K562 (cell line): ENCODE data around the gene SCN1B. TPM values are rescaled to one million over a fixed set of nuclear protein-coding genes. Genes with fewer than 3 reads are reported as not detected.

Experiments used
- ATAC-seq: fragments of 200-7000 bp; cut with Tn5 transposase; 3 replicates; pipeline ENCODE4 v1.9.1; 2020; ENCODE audit warnings: moderate library complexity
- BruUV-seq: library from RNA; stranded (reverse); fragments of 400-500 nt; replicated peaks from 2 replicates; lab custom pipeline; 2021; lab: Mats Ljungman, UMichigan
- CTCF ChIA-PET: fragments of 300-600 bp; formaldehyde crosslinking; extraction: SDS; loops from one replicate; lab custom pipeline; 2021; ENCODE audit warnings: low intra/inter-chr PET ratio; lab: Yijun Ruan, JAX
- POLR2A ChIA-PET: fragments of 300-600, 350-650 bp; sonication (Branson Sonifier 250); formaldehyde crosslinking; extraction: SDS; loops from one replicate; lab custom pipeline; 2021; ENCODE audit warnings: antibody characterized with exemption, inconsistent platforms; lab: Yijun Ruan, JAX
- DNase-seq, 4 experiments: peaks; one replicate each; pipeline versions ENCODE4 v3.0.0 to v3.0.0-alpha.2; 2011 to 2018; ENCODE audit warnings: low spot score in 3 of 4, mixed read lengths in 3 of 4; ENCODE audit errors: extremely low read depth in 1 of 4
- FAIRE-seq: peaks from 2 replicates; lab custom pipeline; 2011; peaks lifted over from hg19 to GRCh38; lab: Jason Lieb, UNC
- H2AFZ ChIP-seq: 2 replicates; pipeline ENCODE4 v1.6.0; 2011; ENCODE audit warnings: low read depth, low read length, control low read depth, inconsistent platforms
- H3K27ac ChIP-seq: fragments of 200-600 bp; 3 replicates; pipeline ENCODE4 v1.8.0; 2011; ENCODE audit warnings: low read depth, mild to moderate bottlenecking, control low read depth, inconsistent platforms, low read length, moderate library complexity, mixed read lengths; ENCODE audit errors: extremely low read depth
- H3K27me3 ChIP-seq, 2 experiments: fragments of 300-600 bp in 1 of 2; 2 replicates in 1 of 2; 3 replicates in 1 of 2; pipeline versions ENCODE4 v1.6.0 to v1.8.0; 2011; ENCODE audit warnings: inconsistent platforms in 2 of 2, low read length in 2 of 2, mild to moderate bottlenecking in 1 of 2, mixed read lengths in 1 of 2, moderate library complexity in 1 of 2; ENCODE audit not compliant: control insufficient read depth in 2 of 2, insufficient read depth in 2 of 2
- H3K36me3 ChIP-seq: fragments of 300-600 bp; 3 replicates; pipeline ENCODE4 v1.8.0; 2011; ENCODE audit warnings: mild to moderate bottlenecking, low read length, inconsistent platforms; ENCODE audit not compliant: control insufficient read depth, insufficient read depth
- H3K4me1 ChIP-seq, 2 experiments: fragments of 200-600 bp in 1 of 2; replicated peaks in 1 of 2; 2 replicates in 1 of 2; 3 replicates in 1 of 2; pipeline versions ENCODE4 v1.5.1 to v1.8.0; 2011; ENCODE audit warnings: inconsistent platforms in 2 of 2, low read length in 2 of 2, mild to moderate bottlenecking in 1 of 2, mixed read lengths in 1 of 2, moderate library complexity in 1 of 2; ENCODE audit not compliant: control insufficient read depth in 2 of 2, insufficient read depth in 2 of 2
- H3K4me2 ChIP-seq: 2 replicates; pipeline ENCODE4 v1.6.1; 2011; ENCODE audit warnings: low read length, control low read depth, inconsistent platforms, mixed read lengths; ENCODE audit not compliant: insufficient read depth
- H3K4me3 ChIP-seq: fragments of 200-600 bp; sonication (generic), shearing (Covaris generic); 2 replicates; pipeline ENCODE4 v1.5.1; 2016; ENCODE audit warnings: control low read depth, inconsistent platforms
- H3K79me2 ChIP-seq: fragments of 200-600 bp; 3 replicates; pipeline ENCODE4 v1.8.0; 2011; ENCODE audit warnings: low read length, inconsistent platforms; ENCODE audit not compliant: control insufficient read depth, insufficient read depth
- H3K9ac ChIP-seq, 2 experiments: 2 replicates each; pipeline versions ENCODE4 v1.6.0 to v1.6.1; 2011; ENCODE audit warnings: low read depth in 2 of 2, low read length in 2 of 2, control low read depth in 1 of 2, inconsistent platforms in 1 of 2, mild to moderate bottlenecking in 1 of 2, mixed read lengths in 1 of 2; ENCODE audit not compliant: insufficient read depth in 1 of 2
- H3K9me1 ChIP-seq: one replicate; pipeline ENCODE4 v1.6.0; 2011; ENCODE audit warnings: inconsistent platforms, mild to moderate bottlenecking, low read length, moderate library complexity; ENCODE audit not compliant: control insufficient read depth, insufficient read depth
- H3K9me3 ChIP-seq: replicated peaks from 2 replicates; pipeline ENCODE4 v1.5.1; 2011; ENCODE audit warnings: low read depth, low read length, inconsistent platforms; ENCODE audit not compliant: control insufficient read depth, insufficient read depth
- H4K20me1 ChIP-seq: replicated peaks from 2 replicates; pipeline ENCODE4 v1.6.1; 2011; ENCODE audit warnings: low read length, inconsistent platforms, mixed read lengths; ENCODE audit not compliant: control insufficient read depth, insufficient read depth
- ELF2 ChIP-seq: fragments of 250-450 bp; sonication (Bioruptor Pico); IDR thresholded peaks from 2 replicates; pipeline ENCODE4 v1.5.0; 2021; ENCODE audit warnings: mild to moderate bottlenecking
- FIP1L1 ChIP-seq: fragments of 200-400 bp; formaldehyde crosslinking; IDR thresholded peaks from 2 replicates; pipeline ENCODE4 v1.6.1; 2018; ENCODE audit warnings: mild to moderate bottlenecking, low read depth, low read length; ENCODE audit not compliant: poor library complexity, severe bottlenecking
- HLTF ChIP-seq: fragments of 450-650 bp; IDR thresholded peaks from 2 replicates; pipeline ENCODE4 v1.6.1; 2016
- HMG20B ChIP-seq: fragments of 250-450 bp; sonication (Bioruptor Pico); IDR thresholded peaks from 2 replicates; pipeline ENCODE4 v1.5.0; 2021; ENCODE audit warnings: mild to moderate bottlenecking
- KLF6 ChIP-seq: fragments of 250-450 bp; sonication (Bioruptor Pico); IDR thresholded peaks from 2 replicates; pipeline ENCODE4 v1.4.0; 2020; ENCODE audit warnings: mild to moderate bottlenecking, moderate library complexity, borderline replicate concordance
- MECOM ChIP-seq: fragments of 250-450 bp; sonication (Bioruptor Pico); IDR thresholded peaks from 2 replicates; pipeline ENCODE4 v1.8.0; 2022; ENCODE audit warnings: inconsistent platforms
- RBM25 ChIP-seq: fragments of 200-400 bp; formaldehyde crosslinking; IDR thresholded peaks from 2 replicates; pipeline ENCODE4 v1.6.1; 2018; ENCODE audit warnings: low read length, low read depth, moderate library complexity; ENCODE audit not compliant: severe bottlenecking
- SIN3A ChIP-seq, 2 experiments: fragments of 150-350 bp in 1 of 2; IDR thresholded peaks; 2 replicates each; pipeline ENCODE4 v1.6.1; 2011 to 2016; ENCODE audit warnings: borderline replicate concordance in 2 of 2, low read depth in 2 of 2, low read length in 2 of 2, mild to moderate bottlenecking in 2 of 2, moderate library complexity in 2 of 2; ENCODE audit not compliant: control insufficient read depth in 1 of 2
- SIX5 ChIP-seq, 2 experiments: IDR thresholded peaks; 2 replicates each; pipeline ENCODE4 v1.6.1; 2011; ENCODE audit warnings: low read length in 2 of 2, borderline replicate concordance in 1 of 2, low read depth in 1 of 2, mild to moderate bottlenecking in 1 of 2, moderate library complexity in 1 of 2; ENCODE audit not compliant: insufficient read depth in 1 of 2
- SMAD1 ChIP-seq: fragments of 150-350 bp; IDR thresholded peaks from 2 replicates; pipeline ENCODE4 v1.6.1; 2014; ENCODE audit warnings: low read length, low read depth; ENCODE audit not compliant: partially characterized antibody
- TAF7 ChIP-seq: fragments of 450-650 bp; IDR thresholded peaks from 2 replicates; pipeline ENCODE4 v1.6.1; 2016; ENCODE audit warnings: missing genetic modification characterization, missing compliant biosample characterization
- TEAD1 ChIP-seq, 2 experiments: fragments of 450-650 bp in 1 of 2; sonication (generic) in 1 of 2; formaldehyde crosslinking; IDR thresholded peaks; 2 replicates each; pipeline versions ENCODE4 v1.4.0 to v1.8.0; 2020 to 2022; ENCODE audit warnings: mild to moderate bottlenecking in 2 of 2, missing genetic modification reagents in 1 of 2
- ZNF507 ChIP-seq: conservative IDR thresholded peaks from 2 replicates; pipeline ENCODE4 v1.6.1; 2017; ENCODE audit warnings: missing genetic modification characterization, missing compliant biosample characterization
- ZNF77 ChIP-seq: fragments of 250-450 bp; sonication (Bioruptor Pico); IDR thresholded peaks from 2 replicates; pipeline ENCODE4 v1.5.0; 2020
- WGBS: fragments of 100-300 bp; shearing (Covaris generic); methylation state at CpG from one replicate; pipeline ENCODE4 v1.1.6; 2016; ENCODE audit warnings: low coverage, mixed read lengths; ENCODE audit not compliant: insufficient coverage; ENCODE audit errors: missing lambda C conversion rate; 5-methylcytosine and 5-hydroxymethylcytosine counted together
- in situ Hi-C: fragments of 300-500 bp; cut with MboI; formaldehyde crosslinking; loops from 4 replicates; pipeline ENCODE4 v1.15.0; 2018; ENCODE audit warnings: inconsistent platforms, mixed read lengths
- intact Hi-C: fragments of 100-400 bp; cut with micrococcal nuclease; formaldehyde crosslinking; loops from 2 replicates; pipeline ENCODE4 v1.14.2; 2022
- polyA plus RNA-seq, 8 experiments: library from polyadenylated mRNA; depleted of rRNA in 4 of 8; stranded (reverse) in 5 of 8; unstranded in 3 of 8; fragments of >200 nt; fragmentation: Nextera tagmentation in 2 of 8; fragmentation: Illumina TruSeq in 1 of 8; extraction: Ambion mirVana in 2 of 8; extraction: Trizol in 1 of 8; gene quantifications; 2 replicates each; pipeline versions ENCODE4 v1.2.1 to v1.2.3, GENCODE V29; 2011 to 2014; ENCODE audit warnings: inconsistent platforms in 1 of 8, missing spikeins in 1 of 8
- total RNA-seq, 7 experiments: library from RNA; depleted of rRNA in 6 of 7; stranded (reverse); fragments of >200 nt in 6 of 7; fragmentation: Illumina TruSeq in 2 of 7; extraction: Trizol in 2 of 7; gene quantifications; 2 replicates each; pipeline versions ENCODE4 v1.2.1 to v1.2.3, GENCODE V29; 2011 to 2021; ENCODE audit warnings: low replicate concordance in 1 of 7

SCN1B gene
- total and polyA plus RNA-seq, 9 of the 15 experiments (the other 6 are each of a cell fraction or from before 2014, with no cell fraction given): 0.03 to 2.5 (median 0.91) TPM

DNA sequence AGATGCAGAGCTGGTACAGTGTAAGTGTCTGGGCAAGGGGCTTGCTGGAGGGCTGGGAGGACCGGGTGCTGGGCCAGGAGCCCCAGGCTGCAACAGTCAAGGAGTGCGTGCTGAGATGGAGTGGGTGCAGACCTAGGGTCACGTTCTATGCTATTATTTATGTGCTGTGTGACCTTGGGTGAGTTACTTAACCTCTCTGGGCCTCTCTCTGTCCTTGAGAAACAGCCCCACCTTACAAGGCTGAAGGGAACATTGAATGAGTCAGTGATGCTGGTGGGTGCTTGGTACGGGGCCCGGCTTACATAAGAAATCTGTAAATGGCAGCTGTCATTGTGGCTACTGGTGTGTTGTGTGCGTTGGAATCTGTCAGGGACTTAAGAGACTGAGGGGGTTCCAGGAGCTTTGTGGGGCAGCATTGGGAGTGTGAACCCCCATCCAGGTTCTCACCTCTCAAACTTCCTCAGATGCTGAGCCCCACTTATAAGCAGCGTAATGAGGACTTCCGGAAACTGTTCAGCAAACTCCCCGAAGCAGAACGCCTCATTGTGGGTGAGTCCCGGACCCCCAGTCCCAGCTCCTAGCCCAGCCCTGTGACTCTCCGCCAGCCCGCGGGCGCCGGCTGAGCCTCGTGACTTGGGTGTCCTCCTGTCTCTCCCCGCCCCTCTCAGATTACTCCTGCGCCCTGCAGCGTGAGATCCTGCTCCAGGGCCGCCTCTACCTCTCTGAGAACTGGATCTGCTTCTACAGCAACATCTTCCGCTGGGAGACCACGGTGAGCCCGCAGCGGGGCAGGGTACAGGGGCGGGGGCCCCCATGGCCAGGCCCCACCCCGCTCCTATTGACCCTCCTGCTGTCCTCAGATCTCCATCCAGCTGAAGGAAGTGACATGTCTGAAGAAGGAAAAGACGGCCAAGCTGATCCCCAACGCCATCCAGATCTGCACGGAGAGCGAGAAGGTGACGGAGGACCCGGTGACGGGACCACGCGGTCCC, 20.6 kb upstream of the SCN1B start (continued):
- TF ChIP-seq RBM25 (peak; percentile 94), HLTF (no peak), ZNF77 (no peak)
- TF ChIP-seq, all 486 proteins: peak for 7

DNA sequence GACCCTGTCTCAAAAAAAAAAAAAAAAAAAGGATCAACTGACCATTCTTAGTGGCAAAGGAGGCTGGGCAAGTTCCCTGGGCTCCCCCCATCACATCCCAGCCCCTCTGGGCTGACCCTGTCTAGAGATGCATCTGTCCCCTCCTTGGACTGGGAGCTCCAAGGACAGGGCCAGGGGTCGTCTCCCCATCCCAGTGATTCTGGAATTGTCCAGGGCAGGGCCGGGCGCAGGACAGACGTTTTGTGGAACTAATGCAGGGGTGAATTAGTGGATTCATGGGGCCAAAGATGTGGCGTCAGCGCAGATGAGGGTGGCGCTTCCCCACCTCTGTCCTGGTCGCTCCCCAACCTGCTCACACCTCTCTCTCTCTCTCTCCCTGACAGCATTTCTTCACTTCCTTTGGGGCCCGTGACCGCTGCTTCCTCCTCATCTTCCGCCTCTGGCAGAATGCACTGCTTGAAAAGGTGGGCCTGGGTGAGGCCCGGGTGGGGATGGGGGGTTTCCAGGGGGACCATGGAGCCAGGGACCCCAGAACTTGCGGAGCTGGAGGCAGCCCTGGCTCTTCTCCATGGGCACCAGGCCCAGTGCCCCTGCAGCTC, 19.1 kb upstream of the SCN1B start:
- no peak for DNase-seq
- TF ChIP-seq FIP1L1 (no peak), TAF7 (no peak), SIX5 (IDR thresholded peaks at IDR 0.05; ENCODE audit: borderline replicate concordance in 1 of 2, insufficient read depth in 1 of 2, low read depth in 1 of 2, low read length in 2 of 2) (no peak), TEAD1 (CRISPR knock-in tag; IDR thresholded peaks at IDR 0.05) (no peak), MECOM (CRISPR knock-in tag) (no peak), ZNF507 (no peak), SIN3A (IDR thresholded peaks at IDR 0.05; ENCODE audit: borderline replicate concordance in 2 of 2, control insufficient read depth in 1 of 2, low read depth in 2 of 2, low read length in 2 of 2) (no peak), SMAD1 (no peak), ELF2 (CRISPR knock-in tag) (no peak), HMG20B (CRISPR knock-in tag) (no peak), KLF6 (no peak), ZNF77 (no peak)
- 87% methylated on average over 11 of the region's 13 CpGs for WGBS
- FAIRE-seq: no peak
- in situ Hi-C loops: loop anchor here (5.0 kb wide), 1 partner anchor 169 kb away; no protein-coding TSS in a partner anchor
- Histone ChIP-seq H2AFZ (no peak overlapping the region), H3K9ac (no peak overlapping the region), H3K4me2 (no peak overlapping the region), H3K4me1 (peaks cover 0 to 28% of the 10 kb centered on the region in 2 experiments; a peak in 2 of 5 replicates), H3K9me1 (peaks cover 4% of the 10 kb centered on the region), H3K9me3 (no peaks in the 10 kb centered on the region), H3K4me3 (no peak overlapping the region), H3K79me2 (peaks cover 10% of the 10 kb centered on the region; the same call in 2 of the 3 replicates), H3K36me3 (peaks cover 82% of the 10 kb centered on the region), H3K27me3 (no peaks in the 10 kb centered on the region), H3K27ac (no peak overlapping the region), H4K20me1 (no peaks in the 10 kb centered on the region)
- CTCF ChIA-PET: no interaction called here
- BruUV-seq: no TSS peak
- intact Hi-C loops: no loop called here
- ATAC-seq: no peak
- POLR2A ChIA-PET: interaction anchor here (1.0 to 1.2 kb wide), 3 partner anchors 14 to 84 kb away, joined by 3 to 5 read pairs (median 3); partner anchors contain the start of gene ZNF30
